ENCODE measurements around the gene CNTRL. TPM values are rescaled to one million over a fixed set of nuclear protein-coding genes. Genes with fewer than 3 reads are reported as not detected.

The CNTRL gene
- total and polyA plus RNA-seq, 4 donors, result 1.6 to 8.7 (median 4.4) TPM

- 86% methylated on average over 19 of the region's 19 CpGs for WGBS
- DNase-seq (ENCODE audit: low spot score), result peak; percentile 39
- Histone ChIP-seq H3K4me3 (ENCODE audit: low read depth in 1 of 3, low read length in 3 of 3) (no peak overlapping the region), H3K27me3 (ENCODE audit: control insufficient read depth in 4 of 4, insufficient read depth in 4 of 4, low read length in 3 of 4) (no peaks in the 10 kb centered on the region), H3K9ac (ENCODE audit: low read depth in 1 of 2, low read length in 2 of 2) (no peak overlapping the region), H3K9me3 (ENCODE audit: control insufficient read depth in 4 of 4, low read length in 3 of 4) (no peaks in the 10 kb centered on the region), H3K4me1 (ENCODE audit: control insufficient read depth in 4 of 4, insufficient read depth in 4 of 4, low read length in 3 of 4) (peaks cover 0 to 2% (median 0%) of the 10 kb centered on the region in 4 donors), H3K27ac (ENCODE audit: low read depth in 1 of 2, low read length in 2 of 2) (no peak overlapping the region), H3K36me3 (ENCODE audit: control insufficient read depth in 4 of 4, insufficient read depth in 3 of 4, low read depth in 1 of 4, low read length in 3 of 4) (peaks cover 0 to 2% (median 0%) of the 10 kb centered on the region in 4 donors)
- TF ChIP-seq CTCF (IDR thresholded peaks at IDR 0.05; ENCODE audit: low read depth, low read length, missing input control) (no peak), ATF3 (IDR thresholded peaks at IDR 0.05) (no peak), NR2F2 (IDR thresholded peaks at IDR 0.05) (no peak), EGR1 (IDR thresholded peaks at IDR 0.05; ENCODE audit: low read depth in 2 of 2) (no peak)
These were observed 58.5 kb downstream of the CNTRL start for GRCh38 chr9:121133104-121133816.

- Histone ChIP-seq H3K27me3 (ENCODE audit: control insufficient read depth in 4 of 4, insufficient read depth in 4 of 4, low read length in 3 of 4) (no peaks in the 10 kb centered on the region), H3K9me3 (ENCODE audit: control insufficient read depth in 4 of 4, low read length in 3 of 4) (no peaks in the 10 kb centered on the region), H3K4me3 (ENCODE audit: low read depth in 1 of 3, low read length in 3 of 3) (no peak overlapping the region), H3K4me1 (ENCODE audit: control insufficient read depth in 4 of 4, insufficient read depth in 4 of 4, low read length in 3 of 4) (peaks cover 0 to 2% (median 0%) of the 10 kb centered on the region in 4 donors), H3K9ac (ENCODE audit: low read depth in 1 of 2, low read length in 2 of 2) (no peak overlapping the region), H3K27ac (ENCODE audit: low read depth in 1 of 2, low read length in 2 of 2) (no peak overlapping the region), H3K36me3 (ENCODE audit: control insufficient read depth in 4 of 4, insufficient read depth in 3 of 4, low read depth in 1 of 4, low read length in 3 of 4) (peaks cover 2 to 7% (median 4%) of the 10 kb centered on the region in 4 donors)
- no peak for DNase-seq (ENCODE audit: low spot score)
- 95% methylated on average over 2 of the region's 2 CpGs for WGBS
- no peak for TF ChIP-seq RXRA (IDR thresholded peaks at IDR 0.05)
- TF ChIP-seq HNF4G (IDR thresholded peaks at IDR 0.05), result no peak
- TF ChIP-seq FOXA1 (IDR thresholded peaks at IDR 0.05), result no peak
- no peak for TF ChIP-seq GABPA (IDR thresholded peaks at IDR 0.05 in 1 of 2, conservative IDR thresholded peaks at IDR 0.05 in 1 of 2)
- TF ChIP-seq ZBTB33 (IDR thresholded peaks at IDR 0.05), result no peak
- no peak for TF ChIP-seq RAD21 (IDR thresholded peaks at IDR 0.05)
- no peak for TF ChIP-seq TAF1 (conservative IDR thresholded peaks at IDR 0.05)
- no peak for TF ChIP-seq FOXA2 (IDR thresholded peaks at IDR 0.05)
These were observed 60.9 kb downstream of the CNTRL start for GRCh38 chr9:121135642-121136041.

- H3K4me3 ChIP-seq (ENCODE audit: low read depth in 1 of 3, low read length in 3 of 3), result no peak overlapping the region
- no peak overlapping the region for H3K27ac ChIP-seq (ENCODE audit: low read depth in 1 of 2, low read length in 2 of 2)
- H3K9ac ChIP-seq (ENCODE audit: low read depth in 1 of 2, low read length in 2 of 2), result no peak overlapping the region
- H3K36me3 ChIP-seq (ENCODE audit: control insufficient read depth in 4 of 4, insufficient read depth in 3 of 4, low read depth in 1 of 4, low read length in 3 of 4), result peaks cover 3 to 23% (median 16%) of the 10 kb centered on the region in 4 donors
- H3K27me3 ChIP-seq (ENCODE audit: control insufficient read depth in 4 of 4, insufficient read depth in 4 of 4, low read length in 3 of 4), result no peaks in the 10 kb centered on the region
- no peaks in the 10 kb centered on the region for H3K4me1 ChIP-seq (ENCODE audit: control insufficient read depth in 4 of 4, insufficient read depth in 4 of 4, low read length in 3 of 4)
- no peak for DNase-seq (ENCODE audit: low spot score)
- no peaks in the 10 kb centered on the region for H3K9me3 ChIP-seq (ENCODE audit: control insufficient read depth in 4 of 4, low read length in 3 of 4)
- TF ChIP-seq YY1 (IDR thresholded peaks at IDR 0.05) (no peak), CTCF (IDR thresholded peaks at IDR 0.05; ENCODE audit: low read depth, low read length, missing input control) (no peak), RAD21 (IDR thresholded peaks at IDR 0.05) (no peak), SP1 (IDR thresholded peaks at IDR 0.05) (no peak), ATF3 (IDR thresholded peaks at IDR 0.05) (no peak), NR2F2 (IDR thresholded peaks at IDR 0.05) (no peak), RXRA (IDR thresholded peaks at IDR 0.05) (no peak), JUND (IDR thresholded peaks at IDR 0.05) (no peak), HNF4G (IDR thresholded peaks at IDR 0.05) (no peak), GABPA (IDR thresholded peaks at IDR 0.05 in 1 of 2, conservative IDR thresholded peaks at IDR 0.05 in 1 of 2) (no peak), TAF1 (conservative IDR thresholded peaks at IDR 0.05) (no peak), REST (IDR thresholded peaks at IDR 0.05) (no peak)
These were observed 63.8 kb downstream of the CNTRL start for GRCh38 chr9:121138561-121138960.

Measured in liver (tissue), 9 donors.